ENCODE data around the gene RTN4RL1.

DNA sequence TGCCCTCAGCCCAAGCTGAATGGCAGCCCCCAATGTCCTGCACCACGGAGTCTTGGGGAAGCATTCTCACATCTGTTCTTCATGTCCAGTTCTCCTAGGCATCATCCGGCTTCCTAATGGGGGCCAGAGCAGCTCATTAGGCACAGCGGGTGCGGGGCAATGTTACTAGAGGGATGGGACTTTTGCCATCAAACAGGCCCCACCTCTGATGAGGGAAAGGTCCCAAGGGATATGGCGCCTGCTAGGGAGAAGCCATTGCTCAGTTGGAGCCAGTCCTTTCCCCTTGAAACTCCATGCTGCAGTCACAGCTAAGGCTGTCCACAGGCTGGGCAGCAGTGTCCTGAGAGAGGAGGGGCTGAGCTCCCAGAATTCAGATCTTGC lies 3.1 kb upstream of the RTN4RL1 start:
- TF ChIP-seq, protein P1, sequence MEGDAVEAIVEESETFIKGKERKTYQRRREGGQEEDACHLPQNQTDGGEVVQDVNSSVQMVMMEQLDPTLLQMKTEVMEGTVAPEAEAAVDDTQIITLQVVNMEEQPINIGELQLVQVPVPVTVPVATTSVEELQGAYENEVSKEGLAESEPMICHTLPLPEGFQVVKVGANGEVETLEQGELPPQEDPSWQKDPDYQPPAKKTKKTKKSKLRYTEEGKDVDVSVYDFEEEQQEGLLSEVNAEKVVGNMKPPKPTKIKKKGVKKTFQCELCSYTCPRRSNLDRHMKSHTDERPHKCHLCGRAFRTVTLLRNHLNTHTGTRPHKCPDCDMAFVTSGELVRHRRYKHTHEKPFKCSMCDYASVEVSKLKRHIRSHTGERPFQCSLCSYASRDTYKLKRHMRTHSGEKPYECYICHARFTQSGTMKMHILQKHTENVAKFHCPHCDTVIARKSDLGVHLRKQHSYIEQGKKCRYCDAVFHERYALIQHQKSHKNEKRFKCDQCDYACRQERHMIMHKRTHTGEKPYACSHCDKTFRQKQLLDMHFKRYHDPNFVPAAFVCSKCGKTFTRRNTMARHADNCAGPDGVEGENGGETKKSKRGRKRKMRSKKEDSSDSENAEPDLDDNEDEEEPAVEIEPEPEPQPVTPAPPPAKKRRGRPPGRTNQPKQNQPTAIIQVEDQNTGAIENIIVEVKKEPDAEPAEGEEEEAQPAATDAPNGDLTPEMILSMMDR (conservative IDR thresholded peaks at IDR 0.05; ENCODE audit: low read depth, low read length), result no peak
- no peak for TF ChIP-seq RCOR1 (IDR thresholded peaks at IDR 0.05; ENCODE audit: insufficient replicate concordance, low read length)
- TF ChIP-seq RAD21 (IDR thresholded peaks at IDR 0.05; ENCODE audit: low read length), result no peak
- no peak for TF ChIP-seq POLR2A (IDR thresholded peaks at IDR 0.05; ENCODE audit: low read depth, low read length)
- no peak for TF ChIP-seq MAFK (IDR thresholded peaks at IDR 0.05; ENCODE audit: low read depth, low read length)
- no peak for TF ChIP-seq RFX5 (IDR thresholded peaks at IDR 0.05; ENCODE audit: low read depth, low read length)
- TF ChIP-seq SMC3 (IDR thresholded peaks at IDR 0.05; ENCODE audit: low read depth, low read length), result no peak
- TF ChIP-seq FOS (IDR thresholded peaks at IDR 0.05; ENCODE audit: low read depth, low read length), result no peak
- TF ChIP-seq, protein P2, sequence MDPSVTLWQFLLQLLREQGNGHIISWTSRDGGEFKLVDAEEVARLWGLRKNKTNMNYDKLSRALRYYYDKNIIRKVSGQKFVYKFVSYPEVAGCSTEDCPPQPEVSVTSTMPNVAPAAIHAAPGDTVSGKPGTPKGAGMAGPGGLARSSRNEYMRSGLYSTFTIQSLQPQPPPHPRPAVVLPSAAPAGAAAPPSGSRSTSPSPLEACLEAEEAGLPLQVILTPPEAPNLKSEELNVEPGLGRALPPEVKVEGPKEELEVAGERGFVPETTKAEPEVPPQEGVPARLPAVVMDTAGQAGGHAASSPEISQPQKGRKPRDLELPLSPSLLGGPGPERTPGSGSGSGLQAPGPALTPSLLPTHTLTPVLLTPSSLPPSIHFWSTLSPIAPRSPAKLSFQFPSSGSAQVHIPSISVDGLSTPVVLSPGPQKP (IDR thresholded peaks at IDR 0.05; ENCODE audit: borderline replicate concordance, low read depth, low read length), result no peak
- no peak for TF ChIP-seq MXI1 (IDR thresholded peaks at IDR 0.05; ENCODE audit: borderline replicate concordance, low read depth, low read length)
- TF ChIP-seq BHLHE40 (IDR thresholded peaks at IDR 0.05; ENCODE audit: low read depth, low read length), result no peak
